GM18858 (cell line): ENCODE data around the gene SUPT20H.
"Not testable (repeated sequence)": the region's sequence is repeated elsewhere in the genome, so short reads cannot be mapped to it uniquely, and the experiment has no call there.

ENCODE experiments used
- ATAC-seq: cut with Tn5 transposase; IDR thresholded peaks from one replicate; pipeline ENCODE4 v1.9.1; 2021; ENCODE audit not compliant: unreplicated experiment

Gene SUPT20H

GRCh38 chr13:37070145-37070695, 10.7 kb upstream of the SUPT20H start:
- ATAC-seq: no peak

- ATAC-seq: no peak
These were observed 10.2 kb upstream of the SUPT20H start for GRCh38 chr13:37069597-37070103.

GRCh38 chr13:37068962-37069361, 9.5 kb upstream of the SUPT20H start:
- peak; percentile 37 for ATAC-seq

- ATAC-seq: peak; percentile 57
These were observed 8.4 kb upstream of the SUPT20H start for GRCh38 chr13:37067874-37068273.

- ATAC-seq: no peak
These were observed 6.5 kb upstream of the SUPT20H start for GRCh38 chr13:37065890-37066526.

GRCh38 chr13:37059848-37060192, 332 bp upstream of the SUPT20H start:
- ATAC-seq: peak; percentile 24

- ATAC-seq: not testable (repeated sequence)
These were observed 3.3 kb downstream of the SUPT20H start for GRCh38 chr13:37056228-37056627.

GRCh38 chr13:37053111-37053510, 6.4 kb downstream of the SUPT20H start:
- ATAC-seq: not testable (repeated sequence)

GRCh38 chr13:37049810-37050209, 9.7 kb downstream of the SUPT20H start:
- no peak for ATAC-seq

- ATAC-seq: no peak
These were observed 11.6 kb downstream of the SUPT20H start for GRCh38 chr13:37047846-37048245.

GRCh38 chr13:37047032-37047431, 12.5 kb downstream of the SUPT20H start:
- ATAC-seq: no peak

GRCh38 chr13:37046062-37046461, 13.4 kb downstream of the SUPT20H start:
- ATAC-seq: no peak

GRCh38 chr13:37040789-37041188, 18.7 kb downstream of the SUPT20H start:
- ATAC-seq: no peak

- no peak for ATAC-seq
These were observed 19.6 kb downstream of the SUPT20H start for GRCh38 chr13:37039896-37040295.

GRCh38 chr13:37037241-37037640, 22.2 kb downstream of the SUPT20H start:
- ATAC-seq: no peak

GRCh38 chr13:37029617-37030016, 29.9 kb downstream of the SUPT20H start:
- ATAC-seq: no peak

- no peak for ATAC-seq
These were observed 31.8 kb downstream of the SUPT20H start for GRCh38 chr13:37027639-37028038.

- ATAC-seq: no peak
These were observed 32.7 kb downstream of the SUPT20H start for GRCh38 chr13:37026771-37027170.

- no peak for ATAC-seq
These were observed 35.6 kb downstream of the SUPT20H start for GRCh38 chr13:37023871-37024270.

GRCh38 chr13:37014609-37015008, 44.9 kb downstream of the SUPT20H start:
- ATAC-seq: no peak

- ATAC-seq: no peak
These were observed 47.7 kb downstream of the SUPT20H start for GRCh38 chr13:37011788-37012187.

GRCh38 chr13:37011002-37011401, 48.5 kb downstream of the SUPT20H start:
- no peak for ATAC-seq

- no peak for ATAC-seq
These were observed 49.1 kb downstream of the SUPT20H start for GRCh38 chr13:37010424-37010823.
